Transverse colon (tissue), 3 donors: Measurements from ENCODE around the gene SYMPK.

Experiments
- POLR2A ChIP-seq: fragments of 450-650 bp; IDR thresholded peaks from one replicate; pipeline ENCODE4 v1.6.1; 2016; ENCODE audit warnings: antibody characterized with exemption, mild to moderate bottlenecking, moderate library complexity
- TF ChIP-seq, protein P1 (sequence below), 5 experiments: fragments of 200-600 bp in 3 of 5; fragments of 450-650 bp in 2 of 5; sonication (generic) in 3 of 5; IDR thresholded peaks; 1 replicate in 2 of 5; 2 replicates in 3 of 5; pipeline ENCODE4 v1.5.1; 2016 to 2017; ENCODE audit warnings: antibody characterized with exemption in 5 of 5, inconsistent platforms in 3 of 5, mild to moderate bottlenecking in 2 of 5, moderate library complexity in 1 of 5

DNA sequence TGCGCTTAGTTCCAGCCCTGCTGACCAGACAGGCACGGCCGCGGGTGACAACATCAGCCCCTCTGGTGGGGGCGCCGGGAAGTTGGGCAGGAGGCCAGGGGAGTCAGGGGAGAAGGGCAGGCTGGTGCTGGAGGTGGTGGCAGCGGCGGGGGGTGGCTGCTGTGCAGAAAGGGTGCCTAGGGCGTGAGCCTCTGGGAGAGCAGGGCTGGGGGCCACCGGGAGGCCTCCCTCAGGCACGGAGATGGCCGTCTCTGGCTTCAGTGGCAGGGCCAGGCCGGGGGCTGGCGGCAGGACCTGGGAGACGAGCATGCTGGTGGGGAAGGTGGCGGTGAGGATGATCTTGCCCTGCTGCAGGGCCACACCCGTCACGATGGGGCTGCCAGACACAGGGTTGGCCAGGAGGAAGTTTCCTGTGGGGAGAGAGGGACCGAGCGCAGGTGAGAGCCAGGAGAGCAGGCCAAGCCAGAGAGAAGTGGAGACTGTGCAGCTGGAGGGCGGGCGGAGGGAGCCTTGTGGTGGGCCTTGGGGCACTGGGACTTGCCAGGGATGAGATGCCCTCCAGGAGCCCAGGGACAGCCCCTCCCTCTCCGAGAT, 97.1 kb downstream of the SYMPK start:
- TF ChIP-seq, protein P1, sequence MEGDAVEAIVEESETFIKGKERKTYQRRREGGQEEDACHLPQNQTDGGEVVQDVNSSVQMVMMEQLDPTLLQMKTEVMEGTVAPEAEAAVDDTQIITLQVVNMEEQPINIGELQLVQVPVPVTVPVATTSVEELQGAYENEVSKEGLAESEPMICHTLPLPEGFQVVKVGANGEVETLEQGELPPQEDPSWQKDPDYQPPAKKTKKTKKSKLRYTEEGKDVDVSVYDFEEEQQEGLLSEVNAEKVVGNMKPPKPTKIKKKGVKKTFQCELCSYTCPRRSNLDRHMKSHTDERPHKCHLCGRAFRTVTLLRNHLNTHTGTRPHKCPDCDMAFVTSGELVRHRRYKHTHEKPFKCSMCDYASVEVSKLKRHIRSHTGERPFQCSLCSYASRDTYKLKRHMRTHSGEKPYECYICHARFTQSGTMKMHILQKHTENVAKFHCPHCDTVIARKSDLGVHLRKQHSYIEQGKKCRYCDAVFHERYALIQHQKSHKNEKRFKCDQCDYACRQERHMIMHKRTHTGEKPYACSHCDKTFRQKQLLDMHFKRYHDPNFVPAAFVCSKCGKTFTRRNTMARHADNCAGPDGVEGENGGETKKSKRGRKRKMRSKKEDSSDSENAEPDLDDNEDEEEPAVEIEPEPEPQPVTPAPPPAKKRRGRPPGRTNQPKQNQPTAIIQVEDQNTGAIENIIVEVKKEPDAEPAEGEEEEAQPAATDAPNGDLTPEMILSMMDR (IDR thresholded peaks at IDR 0.05) = no peak
- no peak for TF ChIP-seq POLR2A
